Left cardiac atrium (tissue), 4 donors: Measurements from ENCODE around the gene PCK1. TPM values are rescaled to one million over a fixed set of nuclear protein-coding genes. Genes with fewer than 3 reads are reported as not detected.

Experiments used
- ATAC-seq, 2 donors: fragments of 200-7000 bp; cut with Tn5 transposase; one replicate each; pipeline ENCODE4 v1.9.1; 2020; ENCODE audit warnings: mild to moderate bottlenecking in 2 of 2, moderate library complexity in 2 of 2
- DNase-seq: peaks from one replicate; pipeline ENCODE4 v3.0.0-alpha.2; 2020
- intact Hi-C, 2 donors: fragments of 100-400 bp; cut with DNase I; formaldehyde crosslinking; loops; one replicate each; pipeline versions ENCODE4 v1.14.1 to v1.15.1; 2022 to 2023
- total RNA-seq, 2 donors: library from RNA; stranded (reverse); fragmentation: NEBNext Ultra II Directional; extraction: Animal tissue kit (Norgen Biotek cat#: 25700); gene quantifications; one replicate each; pipeline ENCODE4 v1.2.1, GENCODE V29; 2021
- donor health status: DM: no; HTN: yes; CAD: no.
- donor health status: DM: no; HTN: yes; CAD: no; lungs with severe emphysema.
- donor health status: DM: yes; HTN: yes; CAD: no.
- donor health status: Dilated cardiomyopathy.

Gene PCK1
- total RNA-seq, 2 donors from 2014 or later: 21.6 to 72.2 TPM

GRCh38 chr20:57594092-57594951, 33.4 kb downstream of the PCK1 start:
- peak; percentile 19 to 25 for ATAC-seq
- DNase-seq: peak; percentile 60
- intact Hi-C loops: loop anchor here (2.0 to 10.0 kb wide), 2 partner anchors 80 to 210 kb away; no protein-coding TSS in a partner anchor

- intact Hi-C loops: loop anchor here (1.0 to 10.0 kb wide), 5 partner anchors 81 to 613 kb away; no protein-coding TSS in a partner anchor
- ATAC-seq: no peak
- DNase-seq: no peak
Measured at GRCh38 chr20:57595041-57596030, 34.4 kb downstream of the PCK1 start.

DNA sequence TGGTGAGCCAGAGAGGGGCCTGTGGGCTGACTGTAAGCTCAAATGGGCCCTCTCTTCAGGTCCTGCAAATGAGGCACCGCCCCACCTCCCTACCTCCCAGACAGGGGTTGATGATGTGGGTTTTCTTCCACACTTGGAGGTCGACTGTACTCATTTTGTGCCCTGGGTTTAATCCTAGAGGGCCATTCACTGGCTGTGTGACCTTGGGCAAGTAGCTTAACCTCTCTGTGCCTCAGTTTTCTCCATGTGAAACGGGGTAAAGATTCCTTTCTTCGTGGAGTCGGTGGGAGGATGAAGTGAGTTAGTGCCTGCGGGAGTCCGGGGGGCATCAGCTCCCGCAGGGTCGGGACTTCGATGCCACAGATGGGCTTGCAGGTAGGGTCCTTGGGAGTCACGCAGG, 35.4 kb downstream of the PCK1 start:
- intact Hi-C loops: loop anchor here (2.0 to 10.0 kb wide), 3 partner anchors 212 to 612 kb away; no protein-coding TSS in a partner anchor
- ATAC-seq (no peak), DNase-seq (no peak)

- peak; percentile 81 to 87 for ATAC-seq
- DNase-seq: peak; percentile 77
- intact Hi-C loops: loop anchor here (2.0 to 10.0 kb wide), 3 partner anchors 212 to 612 kb away; no protein-coding TSS in a partner anchor
Measured at GRCh38 chr20:57596998-57597939, 36.4 kb downstream of the PCK1 start.

- no peak for DNase-seq
- ATAC-seq: no peak
- intact Hi-C loops: loop anchor here (5.0 to 10.0 kb wide), 2 partner anchors 213 to 609 kb away; no protein-coding TSS in a partner anchor
Measured at GRCh38 chr20:57598060-57598459, 37.1 kb downstream of the PCK1 start.

GRCh38 chr20:57598491-57598890, 37.6 kb downstream of the PCK1 start:
- ATAC-seq: no peak
- DNase-seq: no peak
- intact Hi-C loops: loop anchor here (5.0 to 10.0 kb wide), 2 partner anchors 214 to 609 kb away; no protein-coding TSS in a partner anchor

DNA sequence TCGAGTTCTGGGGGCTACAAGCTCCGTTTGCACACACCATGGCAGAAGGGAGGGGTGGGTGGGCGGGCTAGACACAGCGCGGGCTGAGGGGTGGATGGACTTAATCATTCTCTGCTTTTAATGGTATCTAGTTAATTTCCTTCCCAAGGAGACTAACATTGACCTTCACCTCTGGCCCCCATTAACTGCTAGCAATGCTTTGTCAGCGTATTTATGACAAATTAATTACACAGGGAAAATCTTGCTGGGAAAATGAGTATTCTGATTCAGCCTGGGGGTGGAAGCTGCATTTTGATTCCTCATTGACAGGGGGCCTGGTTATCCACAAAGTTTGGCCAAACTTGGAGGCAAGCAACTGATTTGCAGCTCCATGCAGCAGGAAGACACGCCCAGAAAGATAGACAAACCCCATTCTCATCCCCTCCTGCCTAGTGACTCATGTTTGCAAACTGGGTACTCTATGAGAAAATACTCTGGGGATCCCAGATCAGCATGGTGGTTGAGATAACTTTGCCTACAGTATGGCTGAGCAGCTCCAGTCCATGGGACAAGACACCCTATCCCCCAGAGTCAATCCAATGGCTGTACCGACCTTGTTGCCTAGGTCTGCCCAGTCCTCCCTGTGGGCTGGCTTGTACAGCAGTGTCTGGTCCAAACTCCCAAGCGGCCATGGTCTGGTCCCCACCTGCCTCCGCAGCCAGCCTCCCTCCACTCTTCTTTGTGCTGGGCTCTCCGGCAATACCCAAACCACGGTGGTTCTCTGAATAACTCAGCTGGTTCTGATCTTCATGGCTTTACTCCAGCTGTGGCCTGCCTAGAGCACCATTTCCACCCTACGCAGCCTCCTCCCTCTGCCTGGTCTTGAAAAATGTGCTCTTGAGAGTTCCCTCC, 39.7 kb downstream of the PCK1 start:
- ATAC-seq (no peak), DNase-seq (no peak)
- intact Hi-C loops: no loop called here

- ATAC-seq: no peak
- intact Hi-C loops: no loop called here
- no peak for DNase-seq
Measured at GRCh38 chr20:57601211-57601570, 40.3 kb downstream of the PCK1 start.

GRCh38 chr20:57601737-57602136, 40.8 kb downstream of the PCK1 start:
- ATAC-seq: no peak

GRCh38 chr20:57603120-57603519, 42.2 kb downstream of the PCK1 start:
- intact Hi-C loops: no loop called here
- DNase-seq (no peak), ATAC-seq (no peak)

More at GRCh38 chr20:57601737-57602136, 40.8 kb downstream of the PCK1 start:
- DNase-seq: no peak
- intact Hi-C loops: no loop called here

GRCh38 chr20:57605045-57605444, 44.1 kb downstream of the PCK1 start:
- ATAC-seq (peak in 1 of 2 donors; percentile 23), DNase-seq (no peak)
- intact Hi-C loops: no loop called here

GRCh38 chr20:57605878-57606277, 45.0 kb downstream of the PCK1 start:
- ATAC-seq: no peak
- intact Hi-C loops: no loop called here
- no peak for DNase-seq

DNA sequence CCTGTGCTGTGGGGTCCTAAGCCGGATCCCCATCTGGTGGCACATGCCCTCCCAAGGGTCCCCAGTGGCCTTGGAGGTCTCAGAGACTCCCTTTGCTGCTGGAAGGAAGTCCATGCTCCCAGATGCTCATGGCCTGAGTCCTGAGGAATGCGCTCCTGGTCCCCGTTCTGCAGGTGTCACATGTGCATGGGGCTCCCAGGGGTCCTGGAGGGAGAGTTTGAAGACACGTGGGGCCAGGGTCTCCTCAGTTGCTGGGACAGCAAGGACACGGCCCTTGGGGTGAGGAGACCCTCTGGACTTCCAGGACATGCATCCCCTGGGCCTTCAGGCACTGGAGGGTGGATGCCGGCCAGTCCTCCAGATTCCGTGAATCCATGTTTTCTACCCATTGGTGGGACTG, 47.6 kb downstream of the PCK1 start:
- no peak for DNase-seq
- intact Hi-C loops: no loop called here
- no peak for ATAC-seq

- DNase-seq (no peak), ATAC-seq (no peak)
- intact Hi-C loops: no loop called here
Measured at GRCh38 chr20:57609086-57609841, 48.4 kb downstream of the PCK1 start.

DNA sequence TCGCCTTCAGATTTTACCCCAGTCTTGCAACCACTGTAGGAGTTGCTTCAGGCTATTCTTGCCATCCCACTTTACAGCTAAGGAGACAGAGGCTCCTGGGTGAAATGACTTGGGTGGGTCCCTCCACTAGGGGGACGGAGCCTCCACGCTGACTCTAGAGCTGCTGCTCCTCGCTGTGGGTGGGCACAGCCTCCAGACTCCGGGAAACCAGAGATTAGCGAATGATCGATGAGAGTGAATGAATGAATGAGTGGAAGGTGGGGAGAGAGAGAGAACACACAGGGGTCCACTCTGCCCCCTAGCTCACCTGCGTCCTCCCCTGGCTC, 48.9 kb downstream of the PCK1 start:
- ATAC-seq (no peak), DNase-seq (no peak)
- intact Hi-C loops: loop anchor here in 1 of 2 donors (5.0 kb wide), 1 partner anchor 592 kb away; no protein-coding TSS in a partner anchor

GRCh38 chr20:57610261-57610952, 49.5 kb downstream of the PCK1 start:
- DNase-seq (no peak), ATAC-seq (peak in 1 of 2 donors; percentile 30)
- intact Hi-C loops: loop anchor here in 1 of 2 donors (5.0 kb wide), 1 partner anchor 592 kb away; no protein-coding TSS in a partner anchor
